Effector CD4-positive, alpha-beta T cell (primary cell): ENCODE data around the gene TTC9.

Experiments used
- DNase-seq: peaks from one replicate; pipeline ENCODE4 v3.0.0-alpha.2; 2020
- total RNA-seq: gene quantifications from one replicate; lab custom pipeline; 2026; lab: John Stamatoyannopoulos, UW

The TTC9 gene
- 40.3 reads per million, percentile 63 among the genes with 10 or more reads in this experiment for total RNA-seq

DNA sequence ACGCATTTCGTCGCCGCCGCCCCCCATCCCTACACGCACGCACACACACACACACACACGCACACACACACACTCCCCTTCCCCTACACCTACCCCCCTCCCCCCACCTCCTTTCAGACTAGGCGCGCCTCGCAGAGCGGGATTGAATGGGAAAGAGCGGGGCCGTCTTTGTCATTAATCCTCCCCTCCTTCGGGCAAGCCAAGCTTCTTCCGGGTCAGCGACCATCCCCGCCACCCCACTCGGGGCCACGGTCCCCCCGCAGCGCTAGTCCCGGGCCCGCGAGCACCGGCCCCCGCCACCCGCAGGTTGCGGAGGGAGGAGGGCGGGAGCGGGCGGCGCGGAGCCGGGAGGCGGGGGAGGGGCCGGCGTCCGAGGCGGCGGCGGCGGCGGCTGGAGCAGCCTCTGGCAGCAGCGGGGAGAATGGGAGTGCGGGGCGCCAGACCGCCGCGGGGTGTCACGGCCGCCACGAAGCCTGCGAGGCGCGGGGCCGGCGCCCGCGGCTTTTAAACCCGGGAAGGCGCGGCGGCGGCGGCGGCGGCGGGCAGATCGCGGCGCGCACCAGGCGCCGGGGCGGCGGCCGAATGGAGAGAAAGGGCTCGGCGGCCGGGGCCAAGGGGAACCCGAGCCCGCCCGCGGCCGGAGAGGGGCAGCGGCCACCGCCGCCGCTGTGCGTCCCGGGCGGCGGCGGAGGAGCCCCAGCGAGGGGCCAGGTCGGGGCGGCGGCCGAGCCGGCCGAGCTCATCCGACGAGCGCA is at the start of gene TTC9:
TTC9 (plus strand) TSS at position 369 of the 755 bp plus-strand sequence; CDS start at position 583, 214 bp downstream.
- peak; percentile 39 for DNase-seq

GRCh38 chr14:70594461-70594860 is 47.3 kb upstream of the TTC9 start:
- no peak for DNase-seq

DNA sequence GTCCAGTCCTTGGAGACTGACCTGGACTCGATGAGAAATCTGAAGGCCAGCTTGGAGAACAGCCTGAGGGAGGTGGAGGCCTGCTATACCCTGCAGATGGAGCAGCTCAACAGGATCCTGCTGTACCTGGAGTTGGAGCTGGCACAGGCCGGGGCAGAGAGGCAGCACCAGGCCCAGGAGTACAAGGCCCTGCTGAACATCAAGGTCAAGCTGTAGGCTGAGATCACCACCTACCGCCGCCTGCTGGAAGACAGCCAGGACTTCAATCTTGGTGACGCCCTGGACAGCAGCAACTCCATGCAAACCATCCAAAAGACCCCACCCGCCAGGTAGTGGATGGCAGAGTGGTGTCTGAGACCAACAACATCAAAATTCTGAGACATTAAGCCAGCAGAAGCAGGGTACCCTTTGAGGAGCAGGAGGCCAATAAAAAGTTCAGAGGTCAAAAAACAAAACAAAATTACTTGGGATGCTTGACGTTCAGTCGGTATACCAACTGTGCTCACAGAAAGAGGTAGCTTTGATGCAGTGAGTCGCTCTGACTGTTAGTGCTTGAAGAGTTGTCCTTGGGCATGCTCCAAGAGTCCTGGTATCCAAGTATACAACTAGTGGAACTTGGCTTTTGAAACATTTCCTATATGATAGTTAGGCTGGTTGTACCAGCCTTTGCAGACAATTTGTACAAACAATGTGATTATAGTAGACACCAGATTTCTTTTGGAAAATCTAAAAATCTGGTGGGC is 46.1 kb upstream of the TTC9 start:
- DNase-seq: no peak

DNA sequence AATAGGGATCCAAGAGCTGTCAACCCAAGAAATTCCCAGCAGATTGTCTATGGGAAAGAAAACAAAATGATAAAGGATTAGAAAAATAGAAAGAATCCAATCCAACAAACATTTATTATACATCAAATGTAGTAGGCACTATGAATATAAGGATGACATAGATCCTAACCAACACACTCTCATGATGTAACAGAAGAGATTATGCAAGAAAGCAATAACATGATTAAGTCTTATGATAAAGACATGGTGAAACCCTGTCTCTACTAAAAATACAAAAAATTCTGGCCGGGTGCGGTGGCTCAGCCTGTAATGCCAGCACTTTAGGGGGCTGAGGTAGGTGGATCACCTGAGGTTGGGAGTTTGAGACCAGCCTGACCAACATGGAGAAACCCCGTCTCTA is 44.0 kb upstream of the TTC9 start:
- no peak for DNase-seq

DNA sequence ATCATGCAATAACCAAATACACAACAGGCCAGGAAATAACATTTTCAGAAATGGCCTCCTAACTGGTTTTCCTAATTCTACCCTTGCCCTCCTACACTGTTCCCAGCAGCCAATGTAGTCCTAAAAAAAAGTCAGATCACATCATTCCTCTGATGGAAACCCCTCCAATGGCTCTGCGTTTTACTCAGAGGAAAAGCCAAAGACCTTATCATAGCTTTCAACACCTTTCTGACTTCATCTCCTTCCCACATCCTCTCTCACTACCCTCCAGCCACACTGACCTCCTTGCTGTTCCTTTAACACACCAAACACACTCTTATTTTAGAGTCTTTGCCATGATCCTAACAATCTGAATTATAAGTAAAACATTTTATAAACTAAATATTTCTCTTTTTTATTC is 42.4 kb upstream of the TTC9 start:
- no peak for DNase-seq

GRCh38 chr14:70600382-70601157 is 41.1 kb upstream of the TTC9 start, which contains the start of gene MED6:
TSS of gene MED6 (minus strand) at chr14:70600655. CDS start at chr14:70600637, 18 bp downstream.
- peak; percentile 90 for DNase-seq

GRCh38 chr14:70601162-70601561 is 40.6 kb upstream of the TTC9 start:
- no peak for DNase-seq

- no peak for DNase-seq
Observed at GRCh38 chr14:70602254-70602653, 39.5 kb upstream of the TTC9 start.

DNA sequence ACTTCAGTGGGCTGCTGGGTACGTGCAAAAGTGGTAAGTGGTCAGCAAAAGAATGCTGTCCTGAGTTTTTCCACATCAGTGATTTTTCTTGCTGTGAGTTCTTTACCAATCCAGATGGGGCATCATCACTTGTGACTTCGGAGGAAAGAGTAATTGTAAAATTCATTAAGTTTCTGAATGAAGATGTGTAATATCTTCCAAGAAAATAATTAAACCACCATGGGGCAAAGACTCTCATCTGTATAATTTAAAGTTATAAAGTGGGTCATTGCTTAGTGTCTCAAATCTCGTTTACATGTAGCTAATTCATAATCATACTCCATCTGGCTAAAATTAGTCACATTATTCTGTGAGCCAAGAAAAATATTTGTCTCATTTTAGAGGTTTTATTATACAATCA is 30.5 kb upstream of the TTC9 start:
- DNase-seq: no peak

- DNase-seq: no peak
Observed at GRCh38 chr14:70616646-70617045, 25.1 kb upstream of the TTC9 start.

GRCh38 chr14:70618314-70618713 is 23.4 kb upstream of the TTC9 start:
- DNase-seq: no peak

- DNase-seq: no peak
Observed at GRCh38 chr14:70619708-70620107, 22.0 kb upstream of the TTC9 start.

GRCh38 chr14:70622111-70622712 is 19.5 kb upstream of the TTC9 start:
- peak; percentile 48 for DNase-seq

DNA sequence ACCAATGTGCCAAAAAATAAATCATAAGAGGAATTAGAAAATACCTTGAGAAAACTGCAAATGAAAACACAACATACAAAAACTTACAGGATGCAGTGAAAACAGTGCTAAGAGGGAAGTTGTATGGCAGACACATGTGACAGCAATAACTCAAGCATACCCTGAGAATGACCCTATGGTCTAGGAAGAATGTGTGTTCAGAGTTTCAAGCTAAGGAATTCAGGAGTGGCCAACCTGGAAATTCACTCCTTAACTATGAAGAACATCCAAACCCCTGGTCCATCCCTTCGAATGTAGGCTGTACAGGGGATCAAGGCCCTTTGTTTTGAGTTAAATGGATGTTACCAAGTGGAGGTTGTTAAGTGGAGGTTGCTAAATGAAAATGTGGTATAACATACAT is 16.7 kb upstream of the TTC9 start:
- DNase-seq: no peak

DNA sequence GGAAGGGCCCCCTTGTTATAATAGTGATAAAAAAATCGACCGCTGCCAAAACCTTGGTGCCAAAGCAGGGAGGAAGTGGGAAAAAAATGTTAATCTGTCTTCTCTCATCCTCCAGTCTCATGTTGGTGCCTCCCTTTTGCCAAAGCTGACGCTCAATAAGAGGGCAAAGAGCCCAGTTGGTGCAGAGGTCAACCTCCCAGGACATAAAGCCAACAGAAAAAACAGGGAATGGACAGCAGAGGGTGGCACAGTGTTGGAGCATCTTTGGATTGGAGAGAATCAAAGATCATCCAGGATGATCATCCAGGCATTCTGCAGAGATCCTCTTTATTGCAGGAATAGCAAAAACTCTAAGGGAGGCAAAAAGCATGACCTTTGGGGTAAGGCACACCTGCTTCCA is 9.8 kb upstream of the TTC9 start:
- no peak for DNase-seq

DNA sequence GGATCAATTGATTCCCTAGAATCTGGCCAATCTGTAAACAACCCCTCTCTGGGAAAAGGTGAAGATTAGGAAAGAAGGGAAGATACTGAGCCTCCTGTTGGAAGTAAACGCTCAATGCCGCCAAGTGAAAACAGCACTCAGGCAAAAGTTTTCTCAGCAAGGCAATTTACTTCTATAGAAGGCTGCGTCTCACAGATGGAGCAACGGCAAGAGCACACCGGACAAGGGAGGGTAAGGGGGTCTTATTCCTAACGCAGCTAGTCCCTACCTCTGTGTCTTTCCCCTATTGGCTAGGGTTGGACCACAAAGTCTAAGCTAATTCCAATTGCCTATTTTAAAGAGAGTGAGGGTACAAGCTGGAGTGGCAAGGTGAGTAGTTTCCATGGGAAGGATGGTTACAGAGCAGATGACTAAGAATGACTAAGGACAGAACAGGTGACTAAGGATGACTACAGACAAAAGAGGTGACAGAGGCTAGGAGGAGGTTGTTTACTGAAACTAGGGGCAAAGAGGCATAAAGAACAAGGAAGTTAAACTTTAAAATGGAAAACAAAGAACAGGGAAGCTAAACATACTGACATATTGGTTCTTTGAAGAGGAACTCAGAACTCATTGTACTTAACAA is 5.6 kb upstream of the TTC9 start:
- DNase-seq: no peak

DNA sequence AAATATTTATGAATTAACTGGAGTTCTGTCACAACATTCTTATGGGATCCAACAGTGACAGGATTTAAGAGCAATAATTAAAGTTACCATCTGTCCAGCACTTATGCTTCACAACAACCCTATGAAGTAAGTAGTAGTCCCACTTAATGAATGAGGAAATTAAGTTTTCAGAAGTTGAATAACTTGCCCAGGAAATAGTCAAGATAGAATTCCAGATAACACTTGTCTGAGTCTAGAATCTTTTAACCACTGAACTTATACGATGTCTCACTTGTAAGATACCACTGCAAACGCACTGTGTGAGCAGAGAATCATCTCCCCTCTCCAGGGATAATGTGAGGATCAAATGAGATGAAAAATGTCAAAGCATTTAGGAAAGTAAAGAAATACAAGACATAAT is 3.3 kb upstream of the TTC9 start:
- DNase-seq: no peak

DNA sequence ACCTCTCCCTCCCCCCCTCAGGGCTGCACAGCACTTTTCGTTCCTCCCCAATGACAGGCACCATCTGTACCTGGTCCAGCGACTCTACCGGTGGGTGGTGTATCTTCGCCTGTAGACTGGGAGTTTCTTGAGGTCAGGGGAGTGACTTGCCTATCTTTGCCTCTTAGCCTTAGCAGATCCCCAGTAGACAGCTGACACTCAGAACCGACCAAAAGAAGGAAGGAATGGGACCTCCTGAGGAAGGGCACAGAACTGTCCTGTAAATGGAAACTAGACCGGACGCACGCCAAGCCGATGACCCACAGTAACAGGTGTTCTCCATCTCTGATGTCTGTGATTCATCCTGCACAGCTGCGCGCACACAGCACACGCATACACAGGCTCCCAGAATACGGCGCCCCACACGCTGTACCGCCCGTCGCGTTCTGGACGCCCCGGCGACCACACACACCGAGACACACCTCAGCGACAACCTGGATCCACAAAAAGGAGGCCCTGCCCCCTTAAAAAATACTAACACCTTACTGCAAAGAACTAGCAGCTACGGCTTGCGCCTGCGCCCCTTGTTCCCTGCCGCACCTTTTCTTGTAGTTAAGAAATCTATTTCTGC is 673 bp upstream of the TTC9 start:
- DNase-seq: peak; percentile 31

GRCh38 chr14:70642303-70643235 is 853 bp downstream of the TTC9 start:
- peak; percentile 14 for DNase-seq

- DNase-seq: no peak
Observed at GRCh38 chr14:70643967-70644366, 2.3 kb downstream of the TTC9 start.

DNA sequence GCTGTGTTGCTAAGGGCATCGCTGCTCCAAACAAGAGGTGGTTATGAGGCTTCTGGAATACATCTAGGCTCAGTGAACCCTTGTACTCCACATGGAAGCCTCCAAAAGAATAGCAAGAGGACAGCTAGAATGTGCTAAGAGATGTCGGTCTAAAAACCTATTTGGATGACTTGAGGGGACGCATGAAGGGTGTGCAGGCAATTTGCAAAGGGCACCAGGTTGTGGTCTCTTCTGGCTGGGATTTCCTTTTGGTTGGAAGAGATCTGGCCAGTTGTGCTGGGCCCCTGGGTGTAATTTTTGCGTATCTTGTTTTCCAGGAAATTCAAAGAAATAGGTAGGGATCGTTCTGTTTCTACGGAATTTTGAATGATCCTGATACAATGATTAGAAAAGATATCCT is 4.2 kb downstream of the TTC9 start:
- no peak for DNase-seq
